Mesenteric fat pad (tissue), 1 donor: ENCODE measurements around the gene NCAPG. TPM values are rescaled to one million over a fixed set of nuclear protein-coding genes. Genes with fewer than 3 reads are reported as not detected.
A peak's percentile ranks its signal among the peaks of the same experiment; 100 is the strongest.

ENCODE experiments used
- DNase-seq: peaks from one replicate; pipeline ENCODE4 v3.0.0-alpha.2; 2020; ENCODE audit warnings: low spot score
- long read RNA-seq: library from polyadenylated mRNA; unstranded; transcript quantifications from one replicate; pipeline ENCODE4 v2.0.0, GENCODE V29; 2020
- total RNA-seq: library from RNA; stranded (reverse); fragmentation: NEBNext Ultra II Directional; extraction: Animal tissue kit (Norgen Biotek cat#: 25700); gene quantifications from one replicate; pipeline ENCODE4 v1.2.1, GENCODE V29; 2021
- donor health status: DM: yes; HTN: yes; CAD: no.

Gene NCAPG, protein sequence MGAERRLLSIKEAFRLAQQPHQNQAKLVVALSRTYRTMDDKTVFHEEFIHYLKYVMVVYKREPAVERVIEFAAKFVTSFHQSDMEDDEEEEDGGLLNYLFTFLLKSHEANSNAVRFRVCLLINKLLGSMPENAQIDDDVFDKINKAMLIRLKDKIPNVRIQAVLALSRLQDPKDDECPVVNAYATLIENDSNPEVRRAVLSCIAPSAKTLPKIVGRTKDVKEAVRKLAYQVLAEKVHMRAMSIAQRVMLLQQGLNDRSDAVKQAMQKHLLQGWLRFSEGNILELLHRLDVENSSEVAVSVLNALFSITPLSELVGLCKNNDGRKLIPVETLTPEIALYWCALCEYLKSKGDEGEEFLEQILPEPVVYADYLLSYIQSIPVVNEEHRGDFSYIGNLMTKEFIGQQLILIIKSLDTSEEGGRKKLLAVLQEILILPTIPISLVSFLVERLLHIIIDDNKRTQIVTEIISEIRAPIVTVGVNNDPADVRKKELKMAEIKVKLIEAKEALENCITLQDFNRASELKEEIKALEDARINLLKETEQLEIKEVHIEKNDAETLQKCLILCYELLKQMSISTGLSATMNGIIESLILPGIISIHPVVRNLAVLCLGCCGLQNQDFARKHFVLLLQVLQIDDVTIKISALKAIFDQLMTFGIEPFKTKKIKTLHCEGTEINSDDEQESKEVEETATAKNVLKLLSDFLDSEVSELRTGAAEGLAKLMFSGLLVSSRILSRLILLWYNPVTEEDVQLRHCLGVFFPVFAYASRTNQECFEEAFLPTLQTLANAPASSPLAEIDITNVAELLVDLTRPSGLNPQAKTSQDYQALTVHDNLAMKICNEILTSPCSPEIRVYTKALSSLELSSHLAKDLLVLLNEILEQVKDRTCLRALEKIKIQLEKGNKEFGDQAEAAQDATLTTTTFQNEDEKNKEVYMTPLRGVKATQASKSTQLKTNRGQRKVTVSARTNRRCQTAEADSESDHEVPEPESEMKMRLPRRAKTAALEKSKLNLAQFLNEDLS
- 0.26 TPM for total RNA-seq
- long read RNA-seq = 0 reads

DNA sequence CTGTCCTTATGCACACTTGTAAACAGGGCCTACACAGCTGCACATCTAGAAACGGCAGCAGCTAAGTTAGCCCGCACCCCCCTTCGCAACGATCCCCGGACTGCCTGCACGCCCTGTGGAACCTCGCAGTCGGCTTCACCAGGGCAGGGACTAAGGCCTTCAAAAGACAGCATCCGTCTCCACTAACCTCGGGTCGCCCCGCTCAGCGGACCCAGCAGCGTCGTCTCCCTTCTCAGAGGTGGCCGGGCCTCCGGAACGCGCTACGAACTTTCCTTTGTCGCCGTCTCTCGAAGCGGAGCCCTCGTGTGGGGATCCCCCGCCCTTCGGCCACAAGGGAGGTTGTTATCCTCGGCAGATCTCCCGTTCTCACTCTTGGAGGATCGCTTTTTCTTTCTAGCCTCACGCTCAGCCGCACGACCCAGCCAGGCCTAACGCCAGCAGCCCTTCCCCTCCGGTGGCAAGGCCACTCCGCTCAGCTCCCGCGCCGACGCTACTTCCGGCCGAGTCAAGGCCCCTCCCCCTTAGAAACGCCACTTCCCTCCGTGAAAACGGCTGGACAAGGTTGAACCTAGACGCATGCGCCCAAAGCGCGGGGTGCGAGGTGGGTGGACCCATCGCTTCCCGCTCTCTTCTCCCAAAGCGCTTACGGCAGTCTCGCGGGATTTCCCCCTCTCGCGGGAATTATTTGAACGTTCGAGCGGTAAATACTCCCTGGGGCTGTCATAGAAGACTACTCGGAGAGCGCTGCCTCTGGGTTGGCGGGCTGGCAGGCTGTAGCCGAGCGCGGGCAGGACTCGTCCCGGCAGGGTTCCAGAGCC lies at the start of gene NCAPG, which contains the start of gene DCAF16:
NCAPG (plus strand) TSS at position 720 of the 818 bp plus-strand sequence. CDS start 99 bp downstream, outside the sequence.
DCAF16 (minus strand) TSS at position 498 of the 818 bp plus-strand sequence. CDS start 6,616 bp downstream, outside the sequence.
- peak; percentile 99 for DNase-seq

DNA sequence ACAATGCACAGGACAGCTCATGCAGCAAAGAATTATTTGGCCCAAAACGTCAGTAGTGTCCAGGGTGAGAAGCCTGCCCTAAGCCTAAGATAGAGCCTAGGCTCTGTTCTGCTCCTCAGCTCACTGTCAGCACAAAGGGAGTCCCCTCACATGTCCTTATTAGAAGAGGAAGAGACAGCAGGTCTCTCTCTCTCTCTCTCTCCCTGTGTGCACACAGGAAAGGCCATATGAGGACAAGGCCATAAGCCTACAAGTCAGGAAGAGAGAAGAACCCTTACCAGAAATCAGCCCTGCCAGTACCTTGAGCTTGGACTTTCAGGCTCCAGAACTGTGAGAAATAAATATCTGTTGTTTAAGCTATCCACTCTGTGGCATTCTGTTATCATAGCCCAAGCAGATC lies 49.7 kb upstream of the NCAPG start:
- DNase-seq = no peak

DNA sequence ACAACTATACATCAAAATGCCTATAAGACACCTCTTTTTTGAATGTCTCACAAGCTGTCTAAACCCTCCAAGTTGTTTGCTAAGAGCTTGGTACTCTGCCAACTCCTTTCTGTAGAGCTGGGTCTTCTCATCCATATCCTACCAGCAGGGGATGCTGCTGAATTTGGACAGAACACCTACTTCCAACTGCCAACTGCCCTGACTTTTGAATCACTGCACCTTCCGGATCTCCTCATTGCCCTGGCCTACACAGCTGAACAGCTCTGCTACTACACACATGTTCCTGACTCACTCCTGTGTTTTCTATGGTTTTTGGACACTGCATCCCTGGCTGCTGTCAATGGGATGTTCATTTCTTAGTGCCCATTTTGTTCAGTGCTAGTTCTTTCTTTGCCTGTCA lies 48.1 kb upstream of the NCAPG start:
- DNase-seq = no peak

DNA sequence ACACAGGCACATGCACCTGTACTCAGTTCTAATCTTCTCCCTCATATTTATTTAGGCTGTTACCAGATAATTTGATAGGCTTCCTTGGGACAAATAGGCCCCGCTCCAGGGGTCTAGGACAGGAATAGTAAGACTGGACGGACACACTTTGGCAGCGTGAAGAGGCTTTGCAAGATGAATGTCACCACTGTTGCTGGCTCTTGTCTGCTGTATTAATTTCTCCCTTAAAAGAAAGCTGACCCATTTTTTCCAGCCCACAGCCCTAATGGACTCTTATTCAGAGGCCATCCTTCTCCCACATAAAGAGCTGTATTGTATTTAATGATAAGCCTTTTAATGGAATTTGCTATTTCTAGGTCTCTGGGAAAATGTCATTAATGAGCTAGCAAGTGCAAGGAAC lies 47.4 kb upstream of the NCAPG start:
- DNase-seq = no peak

DNA sequence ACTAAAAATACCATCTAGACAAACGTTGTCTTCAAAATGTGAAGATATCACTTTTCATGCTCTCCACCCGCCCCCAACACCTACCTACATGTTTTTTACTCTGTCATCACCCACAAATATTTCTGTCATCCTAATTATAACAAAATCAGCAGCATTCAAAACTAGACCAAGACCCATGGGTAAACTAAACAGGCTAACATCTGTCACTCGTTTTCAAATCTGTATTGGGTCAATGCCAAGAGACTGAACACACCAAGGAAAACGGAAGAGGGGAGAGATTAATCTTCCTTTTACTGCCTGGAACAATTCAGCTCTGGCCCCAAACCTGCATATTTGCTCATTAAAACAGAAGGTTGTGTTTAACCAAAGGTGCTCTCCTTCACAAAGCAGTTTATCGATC lies 46.8 kb upstream of the NCAPG start:
- no peak for DNase-seq

DNA sequence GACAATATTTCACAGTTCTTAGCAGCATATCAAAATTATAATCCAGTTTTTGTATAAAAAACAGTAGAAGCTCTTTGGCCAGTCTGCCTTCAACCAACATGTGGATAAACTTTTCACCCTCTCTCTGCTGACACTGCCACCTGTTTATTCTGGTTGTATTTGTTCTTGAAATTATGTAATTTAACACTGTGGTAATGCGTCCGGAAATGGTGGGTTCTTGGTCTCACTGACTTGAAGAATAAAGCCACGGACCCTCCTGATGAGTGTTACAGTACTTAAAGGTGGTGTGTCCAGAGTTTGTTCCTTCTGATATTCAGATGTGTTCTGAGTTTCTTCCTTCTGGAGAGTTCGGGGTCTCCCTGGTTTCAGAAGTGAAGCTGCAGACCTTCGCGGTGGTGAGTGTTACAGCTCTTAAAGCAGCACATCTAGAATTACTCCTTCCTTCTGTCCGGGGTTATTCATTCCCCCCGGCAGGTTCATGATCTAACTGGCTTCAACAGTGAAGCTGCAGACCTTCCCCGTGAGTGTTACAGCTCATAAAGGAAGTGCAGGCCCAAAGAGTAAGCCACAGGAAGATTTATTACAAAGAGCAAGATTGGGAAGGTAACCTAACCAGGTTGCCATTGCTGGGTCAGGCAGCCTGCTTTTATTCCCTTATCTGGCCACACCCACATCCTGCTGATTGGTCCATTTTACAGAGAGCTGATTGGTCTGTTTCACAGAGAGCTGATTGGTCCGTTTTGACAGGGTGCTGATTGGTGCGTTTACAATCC lies 45.1 kb upstream of the NCAPG start:
- no peak for DNase-seq

DNA sequence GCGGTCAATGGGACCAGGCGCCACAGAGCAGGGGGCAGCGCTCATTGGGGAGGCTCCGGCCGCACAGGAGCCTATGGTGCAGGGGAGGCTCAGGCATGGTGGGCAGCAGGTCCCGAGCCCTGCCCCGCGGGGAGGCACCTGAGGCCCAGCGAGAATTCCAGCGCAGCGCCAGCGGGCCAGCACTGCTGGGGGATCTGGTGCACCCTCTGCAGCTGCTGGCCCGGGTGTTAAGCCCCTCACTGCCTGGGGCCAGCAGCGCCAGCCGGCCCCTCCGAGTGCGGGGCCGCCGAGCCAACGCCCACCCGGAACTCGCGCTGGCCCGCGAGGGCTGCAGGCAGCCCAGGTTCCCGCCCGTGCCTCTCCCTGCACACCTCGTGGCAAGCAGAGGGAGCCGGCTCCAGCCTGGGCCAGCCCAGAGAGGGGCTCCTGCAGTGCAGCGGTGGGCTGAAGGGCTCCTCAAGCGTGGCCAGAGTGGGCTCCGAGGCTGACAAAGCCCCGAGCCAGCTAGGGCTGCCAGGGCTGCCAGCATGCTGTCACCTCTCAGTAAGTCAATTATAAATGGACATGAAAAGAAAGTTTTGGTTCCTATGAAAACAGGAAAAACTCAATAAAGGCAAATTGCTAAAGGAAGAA lies 43.8 kb upstream of the NCAPG start:
- DNase-seq = peak; percentile 67

DNA sequence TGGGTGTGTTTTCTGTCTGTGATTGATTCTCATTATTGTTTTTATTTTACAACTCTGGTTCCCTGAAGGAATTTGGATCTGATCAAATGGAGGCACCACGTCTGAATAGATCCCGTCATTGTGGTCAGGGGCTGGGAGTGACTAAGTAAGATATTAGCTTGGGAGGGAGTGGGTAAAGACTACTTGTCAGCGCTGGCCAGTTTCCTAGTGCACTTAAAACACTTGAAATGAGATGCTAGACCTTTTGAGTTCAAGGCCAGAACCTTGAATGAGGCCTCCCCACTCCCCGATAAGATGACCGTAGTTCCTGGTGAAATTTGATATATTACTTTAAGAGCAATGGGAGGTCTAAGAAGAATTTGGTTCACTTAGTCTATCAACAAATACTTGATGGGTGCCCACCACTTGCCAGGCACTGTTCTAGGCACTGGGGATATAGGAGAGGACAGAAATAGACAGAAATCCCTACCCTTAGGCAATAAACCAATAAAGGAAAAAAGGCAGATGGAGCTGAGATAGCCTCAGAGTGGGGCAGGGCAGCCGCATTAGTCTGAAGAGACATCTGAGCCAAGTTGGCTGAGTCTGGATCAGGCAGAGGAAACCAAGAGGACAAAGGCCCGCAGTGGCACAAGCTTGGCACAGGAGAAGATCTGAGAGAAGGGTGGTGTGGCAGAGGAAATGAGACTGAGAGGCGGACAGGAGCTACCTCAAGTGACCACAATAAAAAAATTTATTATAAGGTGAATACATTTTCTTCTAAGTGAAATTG lies 41.2 kb upstream of the NCAPG start:
- no peak for DNase-seq

DNA sequence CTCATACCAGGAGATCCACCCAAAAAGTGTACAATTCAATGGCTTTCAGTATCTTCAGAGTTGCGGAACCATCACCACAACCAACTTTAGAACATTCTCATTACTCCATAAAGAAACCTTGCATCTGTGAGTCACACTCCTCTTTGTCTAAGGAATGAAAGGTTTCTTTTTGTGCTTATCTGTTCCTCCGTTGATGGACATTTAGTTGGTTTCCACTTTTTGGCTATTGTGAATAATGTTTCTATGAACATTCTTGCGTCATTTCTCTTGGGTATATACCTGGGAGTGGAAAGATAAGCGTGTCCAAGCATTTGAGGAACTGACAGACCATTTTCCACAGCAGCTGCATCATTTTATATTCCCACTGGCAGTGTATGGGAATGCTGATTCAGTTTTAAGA lies 39.9 kb upstream of the NCAPG start:
- no peak for DNase-seq

DNA sequence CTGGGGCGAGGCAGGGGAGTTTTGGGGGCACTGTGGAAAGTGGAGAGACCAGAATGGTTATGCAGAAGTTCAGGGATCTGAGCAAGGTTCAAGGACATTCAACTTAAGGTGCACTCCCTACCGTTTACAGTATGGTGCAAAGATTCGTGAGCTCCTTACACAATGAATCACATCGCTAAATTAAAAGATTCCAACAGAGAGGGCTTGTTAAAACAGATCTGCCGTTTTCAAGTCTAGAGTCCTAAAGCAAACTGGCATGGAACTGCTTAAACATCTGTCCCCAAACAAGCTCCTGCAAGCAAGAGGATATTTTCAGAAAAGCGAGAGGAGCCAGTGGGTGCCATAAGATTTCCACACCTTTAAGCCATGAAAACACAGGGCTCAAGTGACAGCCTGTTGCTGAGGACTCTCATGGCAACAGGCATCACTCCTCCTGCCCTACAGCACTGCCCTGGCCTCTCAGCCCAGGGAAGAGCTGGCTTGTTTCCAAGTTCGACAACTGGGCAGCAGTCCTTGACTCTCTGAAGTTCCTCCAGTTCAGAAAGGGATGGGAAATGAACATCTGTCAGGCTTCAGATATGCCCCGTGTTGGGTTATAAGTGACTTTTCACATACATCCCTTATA lies 39.4 kb upstream of the NCAPG start:
- DNase-seq = no peak

DNA sequence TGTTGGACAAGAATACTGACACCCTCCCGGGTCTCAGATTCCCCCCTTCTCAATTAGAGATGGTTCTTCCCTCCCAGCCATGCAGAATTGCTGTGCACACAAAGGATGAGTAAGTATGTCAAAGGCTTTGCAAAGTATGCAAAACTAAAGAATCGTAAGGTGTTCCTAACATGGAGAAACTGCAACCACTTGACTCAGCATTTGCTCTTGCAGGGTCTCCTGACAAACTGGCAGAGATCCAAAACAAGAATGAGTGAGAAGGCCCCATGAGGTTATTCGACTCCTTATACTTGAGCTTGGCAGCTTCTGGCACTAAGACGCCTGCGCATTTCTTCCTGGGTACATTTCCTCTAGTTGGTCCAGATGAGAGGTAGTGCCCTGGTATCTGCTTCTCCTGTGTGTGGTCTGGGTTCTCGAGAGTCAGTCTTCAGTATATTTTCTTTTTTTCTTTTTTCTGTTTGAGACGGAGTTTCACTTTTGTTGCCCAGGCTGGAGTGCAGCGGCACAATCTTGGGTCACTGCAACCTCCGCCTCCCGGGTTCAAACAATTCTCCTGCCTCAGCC lies 37.6 kb upstream of the NCAPG start:
- no peak for DNase-seq

DNA sequence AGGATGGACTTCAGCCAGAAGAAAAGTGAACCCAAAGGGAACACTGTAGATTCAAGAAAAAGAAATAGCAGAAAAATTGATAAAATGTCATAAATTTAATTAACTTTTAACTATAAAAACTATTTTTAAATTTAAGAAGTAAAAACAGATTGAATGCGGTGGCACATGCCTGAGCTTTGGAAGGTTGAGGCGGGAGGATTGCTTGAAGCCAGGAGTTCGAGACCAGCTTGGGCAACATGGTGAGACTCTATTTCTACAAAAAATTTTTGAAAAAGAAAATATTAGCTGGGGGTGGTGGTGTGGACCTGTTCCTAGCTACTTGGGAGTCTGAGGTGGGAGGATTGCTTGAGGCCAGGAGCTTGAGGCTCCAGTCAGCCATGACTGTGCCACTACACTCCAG lies 32.3 kb upstream of the NCAPG start:
- DNase-seq = no peak

DNA sequence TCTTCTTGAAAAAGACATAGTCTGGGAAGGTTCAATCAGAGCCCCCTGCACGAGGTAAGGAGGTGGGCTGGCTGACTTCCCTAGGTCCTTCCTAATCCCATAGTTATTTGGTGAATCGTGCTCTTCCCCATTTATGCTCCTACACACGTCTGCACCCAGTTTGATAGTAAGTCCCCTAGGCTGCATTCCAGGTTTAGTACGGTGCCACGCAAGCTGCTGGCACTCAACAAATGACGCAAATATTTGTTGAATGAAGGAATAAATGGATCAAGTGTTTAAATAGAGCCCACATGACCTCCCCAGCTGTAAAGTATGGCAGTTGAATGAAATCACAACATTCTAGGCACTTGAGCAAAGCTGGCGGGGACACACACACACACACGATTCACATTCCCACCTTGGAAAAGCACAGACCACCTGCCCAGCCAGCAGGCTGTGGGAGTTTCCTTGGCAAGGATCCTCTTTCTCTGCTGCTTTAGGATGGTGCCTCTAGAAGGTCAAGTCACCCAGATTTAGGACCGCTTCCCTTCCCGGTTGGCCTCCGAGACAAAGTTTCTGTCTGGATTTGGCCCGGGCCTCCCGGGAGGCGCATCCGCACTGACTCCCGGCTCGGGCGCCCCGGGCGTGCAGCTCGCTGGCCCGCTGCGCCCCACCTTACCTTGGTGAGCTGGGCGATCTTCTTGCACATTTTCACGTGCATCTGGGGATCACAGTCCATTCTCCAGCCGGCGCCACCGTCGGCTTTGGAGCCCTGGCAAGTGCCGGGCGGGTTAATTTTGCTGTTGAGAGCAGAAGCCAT lies 30.1 kb upstream of the NCAPG start:
- DNase-seq = no peak

DNA sequence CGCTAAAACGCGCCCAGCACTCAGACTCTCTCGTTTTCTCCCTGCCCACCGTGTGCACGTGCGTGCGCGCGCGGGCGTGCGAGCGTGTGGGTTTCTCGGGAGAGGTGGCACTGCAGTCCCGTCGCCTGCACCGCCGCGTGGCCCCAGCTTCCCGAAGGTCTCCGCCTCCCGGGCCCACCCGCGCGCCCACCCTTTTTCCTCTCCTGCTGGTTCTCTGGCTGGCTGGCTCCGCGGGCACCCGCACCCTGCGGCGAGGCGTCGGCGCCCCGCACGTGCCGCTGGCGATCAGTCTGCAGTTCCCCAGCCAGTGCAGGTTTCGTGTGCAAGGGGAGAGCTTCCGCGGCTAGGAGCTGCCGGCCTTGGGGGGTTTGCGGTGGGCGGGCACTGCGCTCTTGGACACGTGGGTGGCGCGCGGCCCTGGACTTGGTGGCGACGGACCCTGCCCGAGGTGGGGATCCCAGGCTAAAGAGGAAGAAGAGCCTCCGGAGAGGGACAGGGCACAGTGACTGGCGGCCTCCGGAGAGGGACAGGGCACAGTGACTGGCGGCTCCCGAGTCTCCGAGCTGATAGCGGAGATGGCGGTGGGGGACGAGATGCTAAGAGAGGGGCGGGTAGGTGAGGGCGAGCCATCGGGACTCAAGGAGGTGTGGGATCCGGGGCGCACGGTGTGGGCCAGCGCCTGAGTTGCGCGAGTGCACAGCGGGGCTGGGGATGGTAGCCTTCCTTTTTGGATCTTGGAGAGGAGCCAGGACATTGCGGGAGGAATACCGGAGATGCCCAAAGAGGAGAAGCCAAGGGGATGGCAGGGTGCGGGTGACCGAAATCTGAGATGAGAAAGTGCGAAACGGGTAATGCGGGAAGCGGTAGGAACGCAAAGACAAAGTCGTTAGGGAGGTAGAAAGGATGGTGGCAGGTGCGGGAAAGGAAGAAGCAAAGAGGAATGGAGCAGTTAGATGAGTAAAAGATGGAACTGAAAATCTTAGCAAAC lies 29.2 kb upstream of the NCAPG start, which contains the start of gene FAM184B:
FAM184B (minus strand) TSS at position 322 of the 988 bp plus-strand sequence. CDS start 322 bp downstream, outside the sequence.
- DNase-seq = no peak

DNA sequence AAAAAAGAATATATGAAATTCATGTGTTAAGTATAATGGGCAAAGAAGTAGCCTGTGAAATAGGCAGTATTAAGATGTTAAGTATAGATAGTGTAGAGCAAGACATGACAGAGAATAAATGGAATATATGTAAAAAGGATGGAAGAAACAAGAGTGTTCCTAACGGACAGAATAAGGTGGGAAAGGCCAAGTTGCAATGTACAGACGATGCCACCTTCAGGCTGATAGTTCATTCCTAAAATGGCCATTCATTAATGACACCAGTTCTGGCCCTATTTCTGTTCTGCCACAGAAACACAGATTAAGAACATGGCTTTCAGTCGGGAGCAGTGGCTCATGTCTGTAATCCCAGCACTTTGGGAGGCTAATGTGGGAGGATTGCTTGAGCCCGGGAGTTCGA lies 24.9 kb upstream of the NCAPG start:
- no peak for DNase-seq

DNA sequence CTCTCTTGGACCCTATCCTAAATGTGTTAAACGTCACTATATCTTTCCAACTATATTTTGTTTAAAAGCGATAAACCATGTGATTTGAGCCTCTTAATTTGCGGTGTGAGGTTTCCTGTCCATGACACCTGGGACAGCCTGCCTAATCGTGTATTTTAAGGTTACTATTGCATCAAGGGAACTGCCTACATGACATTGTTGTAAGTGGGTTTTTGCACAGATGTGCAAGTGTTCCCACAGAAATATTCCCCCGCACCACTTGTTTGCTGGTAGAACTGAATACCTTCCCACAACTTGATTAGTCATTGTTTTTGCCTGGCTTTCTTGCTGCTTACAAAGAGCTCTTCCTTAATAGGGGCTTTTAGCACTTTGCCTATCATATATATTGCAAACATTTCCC lies 24.2 kb upstream of the NCAPG start:
- no peak for DNase-seq
